CD4-positive, alpha-beta T cell (primary cell): ENCODE data around the gene RBM42. TPM values are rescaled to one million over a fixed set of nuclear protein-coding genes. Genes with fewer than 3 reads are reported as not detected.

ENCODE experiments used
- ATAC-seq: fragments of 200-7000 bp; cut with Tn5 transposase; one replicate; pipeline ENCODE4 v1.10.0; 2022; ENCODE audit warnings: mild to moderate bottlenecking; ENCODE audit not compliant: poor library complexity
- CTCF ChIA-PET: fragments of 350-600 bp; sonication (Branson Sonifier 250); formaldehyde crosslinking; loops from one replicate; lab custom pipeline; 2021; ENCODE audit warnings: antibody characterized with exemption, inconsistent platforms; lab: Charles Lee
- POLR2A ChIA-PET: fragments of 350-600 bp; sonication (Branson Sonifier 250); formaldehyde crosslinking; loops from one replicate; lab custom pipeline; 2021; ENCODE audit warnings: antibody characterized with exemption, inconsistent platforms; lab: Charles Lee
- DNase-seq, 14 experiments: peaks; one replicate each; pipeline ENCODE4 v3.0.0-alpha.2; 2013 to 2020; ENCODE audit warnings: mixed read lengths in 2 of 14
- H3K27ac ChIP-seq, 2 donors: one replicate each; pipeline versions ENCODE4 v1.5.1 to v1.7.0; 2013; ENCODE audit warnings: low read length in 2 of 2, low read depth in 1 of 2, mild to moderate bottlenecking in 1 of 2
- H3K27me3 ChIP-seq, 2 experiments: 1 replicate in 1 of 2; 2 replicates in 1 of 2; pipeline versions ENCODE4 v1.6.1 to v1.7.0; 2013; ENCODE audit warnings: low read length in 2 of 2, control low read depth in 1 of 2, mild to moderate bottlenecking in 1 of 2, moderate library complexity in 1 of 2; ENCODE audit not compliant: insufficient read depth in 2 of 2, control insufficient read depth in 1 of 2
- H3K36me3 ChIP-seq: one replicate; pipeline ENCODE4 v1.6.1; 2013; ENCODE audit warnings: low read length, control low read depth; ENCODE audit not compliant: insufficient read depth
- H3K4me1 ChIP-seq: one replicate; pipeline ENCODE4 v1.6.1; 2013; ENCODE audit warnings: low read length, control low read depth; ENCODE audit not compliant: insufficient read depth
- H3K4me3 ChIP-seq: one replicate; pipeline ENCODE4 v1.5.1; 2013; ENCODE audit warnings: mild to moderate bottlenecking, low read length, moderate library complexity
- H3K9me3 ChIP-seq, 2 experiments: 1 replicate in 1 of 2; 2 replicates in 1 of 2; pipeline versions ENCODE4 v1.6.1 to v1.7.0; 2013; ENCODE audit warnings: low read length in 2 of 2, mild to moderate bottlenecking in 2 of 2, control low read depth in 1 of 2, moderate library complexity in 1 of 2; ENCODE audit not compliant: control insufficient read depth in 1 of 2, insufficient read depth in 1 of 2
- H3K27ac Mint-ChIP-seq: one replicate; pipeline ENCODE4 v1.8.0; 2020; ENCODE audit warnings: mixed read lengths
- H3K27me3 Mint-ChIP-seq: one replicate; pipeline ENCODE4 v1.8.0; 2021; ENCODE audit warnings: mixed read lengths
- H3K36me3 Mint-ChIP-seq: one replicate; pipeline ENCODE4 v1.8.0; 2021; ENCODE audit warnings: low read depth, mixed read lengths
- H3K4me1 Mint-ChIP-seq: one replicate; pipeline ENCODE4 v1.8.0; 2021; ENCODE audit warnings: low read depth, mixed read lengths
- H3K4me3 Mint-ChIP-seq: one replicate; pipeline ENCODE4 v1.8.0; 2020; ENCODE audit warnings: mild to moderate bottlenecking, mixed read lengths
- H3K9me3 Mint-ChIP-seq: one replicate; pipeline ENCODE4 v1.8.0; 2020; ENCODE audit warnings: mixed read lengths
- CTCF ChIP-seq: fragments of 200-600 bp; IDR thresholded peaks from one replicate; pipeline ENCODE4 v1.8.0; 2022; ENCODE audit warnings: antibody characterized with exemption, mild to moderate bottlenecking
- intact Hi-C, 2 experiments: fragments of 100-400 bp; cut with DNase I in 1 of 2; cut with micrococcal nuclease in 1 of 2; formaldehyde crosslinking; loops; one replicate each; pipeline versions ENCODE4 v1.15.1 to v1.9.0; 2023 to 2025; cut with DNase I, micrococcal nuclease
- total RNA-seq, 174 experiments: library from RNA in 2 of 174; stranded (reverse) in 2 of 174; gene quantifications; one replicate each; pipeline ENCODE4 v1.2.3 and lab custom pipeline; 2021 to 2026

Gene RBM42
- total RNA-seq, 2 experiments from 2014 or later, result 45.7 to 48.8 TPM

- no peak overlapping the region for H3K4me3 Mint-ChIP-seq
- H3K27ac ChIP-seq, result no peak overlapping the region
- no peaks in the 10 kb centered on the region for H3K27me3 Mint-ChIP-seq
- intact Hi-C loops, result no loop called here
- no peak for ATAC-seq
- no peaks in the 10 kb centered on the region for H3K9me3 Mint-ChIP-seq
- no peak overlapping the region for H3K4me3 ChIP-seq
- H3K36me3 ChIP-seq, result peaks cover 35% of the 10 kb centered on the region
- H3K27ac Mint-ChIP-seq, result no peak overlapping the region
- POLR2A ChIA-PET, result interaction anchor here (1.6 kb wide), 1 partner anchor 28 kb away, joined by 4 read pairs; the partner anchor contains the start of gene COX6B1
- H3K36me3 Mint-ChIP-seq, result peaks cover 26% of the 10 kb centered on the region
- CTCF ChIA-PET, result no interaction called here
- H3K9me3 ChIP-seq, result no peaks in the 10 kb centered on the region
- no peaks in the 10 kb centered on the region for H3K4me1 ChIP-seq
- DNase-seq, result no peak
- H3K27me3 ChIP-seq, result no peaks in the 10 kb centered on the region
- no peaks in the 10 kb centered on the region for H3K4me1 Mint-ChIP-seq
- TF ChIP-seq CTCF, result no peak
These were observed 8.8 kb upstream of the RBM42 start for GRCh38 chr19:35620001-35620400.

- Histone ChIP-seq H3K9me3 (no peaks in the 10 kb centered on the region), H3K27me3 (no peaks in the 10 kb centered on the region), H3K4me3 (no peak overlapping the region), H3K4me1 (no peaks in the 10 kb centered on the region), H3K27ac (no peak overlapping the region), H3K36me3 (peaks cover 27% of the 10 kb centered on the region)
- no peak overlapping the region for H3K4me3 Mint-ChIP-seq
- no peaks in the 10 kb centered on the region for H3K9me3 Mint-ChIP-seq
- TF ChIP-seq CTCF, result no peak
- no peak for DNase-seq
- H3K36me3 Mint-ChIP-seq, result peaks cover 16% of the 10 kb centered on the region
- intact Hi-C loops, result no loop called here
- ChIA-PET POLR2A (interaction anchor here (1.2 kb wide), 1 partner anchor 9 kb away, joined by 4 read pairs; the partner anchor contains the start of gene HAUS5), CTCF (no interaction called here)
- no peak overlapping the region for H3K27ac Mint-ChIP-seq
- H3K4me1 Mint-ChIP-seq, result peaks cover 4% of the 10 kb centered on the region
- no peaks in the 10 kb centered on the region for H3K27me3 Mint-ChIP-seq
- ATAC-seq, result no peak
These were observed 7.1 kb upstream of the RBM42 start for GRCh38 chr19:35621708-35622107.

GRCh38 chr19:35622750-35623149 is 6.1 kb upstream of the RBM42 start:
- Mint-ChIP-seq H3K9me3 (no peaks in the 10 kb centered on the region), H3K4me3 (no peak overlapping the region), H3K4me1 (peaks cover 4% of the 10 kb centered on the region), H3K27ac (peak overlapping the region; percentile 5), H3K36me3 (peaks cover 14% of the 10 kb centered on the region), H3K27me3 (no peaks in the 10 kb centered on the region)
- no peak overlapping the region for H3K27ac ChIP-seq
- H3K9me3 ChIP-seq, result no peaks in the 10 kb centered on the region
- CTCF ChIA-PET, result no interaction called here
- no peaks in the 10 kb centered on the region for H3K27me3 ChIP-seq
- H3K4me3 ChIP-seq, result no peak overlapping the region
- TF ChIP-seq CTCF, result no peak
- ATAC-seq (no peak), DNase-seq (no peak)
- POLR2A ChIA-PET, result no interaction called here
- H3K4me1 ChIP-seq, result peaks cover 2% of the 10 kb centered on the region
- peaks cover 19% of the 10 kb centered on the region for H3K36me3 ChIP-seq
- intact Hi-C loops, result no loop called here
